Fibroblast of skin of back (primary cell): ENCODE results near the gene CDK5.

Experiments
- DNase-seq: peaks from one replicate; pipeline ENCODE4 v3.0.0-alpha.2; 2013

The CDK5 gene

DNA sequence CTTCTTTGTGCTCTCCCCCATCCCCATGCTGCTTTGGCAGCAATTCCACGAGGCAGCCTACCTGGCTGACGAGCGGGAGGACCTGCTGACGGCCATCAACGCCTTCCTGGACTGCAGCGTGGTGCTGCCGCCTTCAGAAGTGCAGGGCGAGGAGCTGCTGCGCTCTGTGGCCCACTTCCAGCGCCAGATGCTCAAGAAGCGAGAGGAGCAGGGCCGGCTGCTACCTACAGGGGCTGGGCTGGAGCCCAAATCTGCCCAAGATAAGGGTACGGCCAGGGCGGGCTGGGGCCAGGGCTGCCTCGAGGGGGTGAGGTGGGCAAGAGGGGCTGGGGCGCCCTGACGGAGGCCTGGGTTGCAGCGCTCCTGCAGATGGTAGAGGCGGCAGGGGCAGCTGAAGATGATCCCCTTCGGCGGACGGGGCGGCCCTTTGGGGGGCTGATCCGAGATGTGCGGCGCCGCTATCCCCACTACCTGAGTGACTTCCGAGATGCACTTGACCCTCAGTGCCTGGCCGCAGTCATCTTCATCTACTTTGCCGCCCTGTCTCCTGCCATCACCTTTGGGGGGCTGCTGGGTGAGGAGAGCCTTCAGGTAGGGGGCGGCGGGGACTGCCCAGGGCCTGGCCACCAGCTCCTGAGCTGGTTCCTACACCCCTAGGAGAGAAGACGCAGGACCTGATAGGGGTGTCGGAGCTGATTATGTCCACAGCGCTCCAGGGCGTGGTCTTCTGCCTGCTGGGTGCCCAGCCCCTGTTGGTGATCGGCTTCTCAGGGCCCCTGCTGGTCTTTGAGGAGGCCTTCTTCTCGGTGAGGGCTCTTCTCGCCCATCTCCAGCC lies 13.6 kb upstream of the CDK5 start:
- DNase-seq: no peak

DNA sequence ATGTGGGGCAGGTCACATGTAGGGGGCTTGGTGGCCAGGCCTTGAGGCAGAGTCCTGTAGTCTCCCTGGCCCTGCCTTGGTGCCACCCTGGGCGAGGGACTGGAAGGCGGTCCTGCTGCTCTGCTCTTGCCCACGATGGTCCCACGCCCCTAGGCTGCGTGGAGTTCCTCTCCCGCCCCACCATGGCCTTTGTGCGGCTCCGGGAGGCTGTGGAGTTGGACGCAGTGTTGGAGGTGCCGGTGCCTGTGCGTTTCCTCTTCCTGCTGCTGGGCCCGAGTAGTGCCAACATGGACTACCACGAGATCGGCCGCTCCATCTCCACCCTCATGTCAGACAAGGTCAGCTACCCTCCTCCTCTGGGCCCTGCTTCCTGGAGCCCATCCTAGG lies 12.9 kb upstream of the CDK5 start:
- no peak for DNase-seq

DNA sequence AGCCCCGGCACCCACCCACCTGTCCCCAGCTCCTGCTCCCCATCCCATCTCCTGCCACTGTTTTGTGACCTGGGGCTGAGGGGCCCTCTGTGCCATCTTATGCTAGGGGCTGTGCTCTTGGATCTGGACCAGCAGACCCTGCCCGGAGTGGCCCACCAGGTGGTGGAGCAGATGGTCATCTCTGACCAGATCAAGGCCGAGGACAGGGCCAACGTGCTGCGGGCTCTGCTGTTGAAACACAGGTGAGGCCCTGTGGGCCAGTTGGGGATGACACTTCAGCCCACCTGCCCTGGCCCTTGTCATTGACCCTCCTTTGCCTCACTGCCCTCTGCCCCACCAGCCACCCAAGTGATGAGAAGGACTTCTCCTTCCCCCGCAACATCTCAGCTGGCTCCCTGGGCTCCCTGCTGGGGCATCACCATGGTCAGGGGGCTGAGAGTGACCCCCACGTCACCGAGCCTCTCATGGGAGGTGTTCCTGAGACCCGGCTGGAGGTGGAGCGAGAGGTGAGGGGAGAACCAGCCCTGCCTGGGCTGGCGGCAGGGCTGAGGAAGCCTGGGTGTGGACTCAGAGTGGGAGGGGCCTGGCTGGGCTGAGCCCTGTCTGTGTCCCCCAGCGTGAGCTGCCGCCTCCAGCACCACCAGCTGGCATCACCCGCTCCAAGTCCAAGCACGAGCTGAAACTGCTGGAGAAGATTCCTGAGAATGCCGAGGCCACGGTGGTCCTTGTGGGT lies 12.3 kb upstream of the CDK5 start:
- no peak for DNase-seq

DNA sequence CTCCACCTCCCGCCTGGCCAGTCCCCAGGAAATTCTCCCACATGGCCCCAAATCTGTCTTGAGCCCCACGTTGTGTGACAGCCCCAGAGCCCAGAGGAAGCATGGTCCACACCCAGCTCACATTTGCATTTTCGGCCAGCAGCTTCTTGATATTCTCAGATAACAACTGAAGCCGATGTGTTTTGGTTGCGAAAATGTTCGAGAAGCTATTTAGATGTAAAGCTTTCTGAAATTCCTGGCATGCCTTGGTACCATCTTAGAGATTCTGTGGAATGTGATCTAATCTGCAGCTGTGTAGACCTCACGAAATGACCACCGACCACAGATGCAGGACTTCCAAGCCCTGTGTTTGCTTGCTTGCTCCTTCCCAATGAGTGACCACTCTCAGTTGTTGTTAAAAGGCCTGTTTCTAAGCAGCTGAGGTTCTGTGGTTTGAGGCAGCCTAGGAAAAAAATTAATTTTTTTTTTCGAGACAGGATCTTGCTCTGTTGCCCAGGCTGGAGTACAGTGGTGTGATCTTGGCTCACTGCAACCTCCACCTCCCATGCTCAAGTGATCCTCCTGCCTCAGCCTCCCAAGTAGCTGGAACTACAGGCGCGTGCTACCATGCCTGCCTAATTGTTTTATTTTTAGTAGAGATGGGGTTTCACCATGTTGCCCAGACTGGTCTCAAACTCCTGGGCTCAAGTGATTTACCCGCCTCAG lies 10.5 kb upstream of the CDK5 start:
- DNase-seq: peak; percentile 33

DNA sequence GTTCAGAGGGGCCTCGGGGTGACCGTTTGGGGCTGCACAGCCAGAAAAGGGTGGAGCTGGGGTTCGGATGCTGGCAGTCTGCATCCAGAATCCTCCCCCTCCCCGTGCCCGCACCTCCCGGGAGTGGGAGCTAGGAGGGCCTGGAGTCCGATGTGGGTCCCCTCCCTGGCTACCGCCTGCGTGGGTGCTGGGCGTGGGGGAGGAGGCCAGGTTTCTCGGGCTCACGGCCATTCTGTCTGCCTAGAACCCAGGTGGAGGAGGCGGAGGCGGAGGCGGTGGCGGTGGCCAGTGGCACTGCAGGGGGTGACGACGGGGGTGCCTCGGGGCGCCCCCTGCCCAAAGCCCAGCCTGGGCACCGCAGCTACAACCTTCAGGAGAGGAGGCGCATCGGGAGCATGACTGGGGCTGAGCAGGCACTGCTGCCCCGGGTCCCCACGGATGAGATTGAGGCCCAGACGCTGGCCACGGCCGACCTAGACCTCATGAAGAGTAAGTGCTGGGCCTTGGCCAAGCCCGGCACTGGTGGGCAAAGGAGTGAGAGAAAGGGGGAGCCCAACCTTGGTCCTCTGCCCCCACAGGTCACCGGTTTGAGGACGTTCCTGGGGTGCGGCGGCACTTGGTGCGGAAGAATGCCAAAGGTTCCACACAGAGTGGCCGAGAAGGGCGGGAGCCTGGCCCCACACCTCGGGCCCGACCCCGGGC lies 8.7 kb upstream of the CDK5 start:
- DNase-seq: no peak

DNA sequence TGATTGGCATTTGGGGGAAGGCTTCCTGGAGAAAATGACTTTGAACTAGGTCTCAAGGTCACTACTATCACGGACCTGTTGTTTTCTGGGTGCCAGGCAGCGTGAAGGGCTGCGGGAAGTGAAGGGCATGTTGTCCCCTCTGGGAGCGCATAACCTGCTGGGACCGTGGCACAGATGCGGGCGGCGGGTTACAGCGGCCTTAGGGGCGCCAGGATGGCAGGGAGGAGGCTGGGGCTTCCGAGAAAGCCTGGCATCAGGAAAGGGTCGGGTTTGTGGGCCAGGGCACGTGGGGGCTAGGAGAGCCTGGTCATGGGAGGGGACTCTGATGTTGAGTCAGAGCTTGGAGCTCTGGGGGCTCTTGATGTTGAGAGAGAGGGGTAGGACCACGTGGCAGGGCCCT lies 7.8 kb upstream of the CDK5 start:
- DNase-seq: no peak

DNA sequence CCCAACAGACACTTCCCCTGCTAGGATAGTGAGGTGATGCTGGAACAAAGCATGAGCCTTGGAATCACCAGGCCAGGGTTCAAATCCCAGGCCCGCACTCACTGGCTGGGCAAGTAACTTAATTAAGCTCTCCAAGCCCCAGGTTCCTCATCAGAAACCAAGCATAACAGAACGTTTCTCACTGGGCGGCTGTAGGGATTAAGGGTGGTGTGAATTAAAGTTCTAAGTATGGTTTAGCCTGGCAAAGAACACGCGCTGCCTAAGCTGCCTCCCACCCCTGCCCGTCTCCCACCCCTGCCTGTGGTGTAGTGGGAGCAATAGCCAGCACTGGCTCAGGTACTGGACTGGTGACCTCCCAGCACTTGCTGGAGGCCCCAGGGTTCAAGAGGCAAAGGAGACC lies 7.3 kb upstream of the CDK5 start:
- no peak for DNase-seq

DNA sequence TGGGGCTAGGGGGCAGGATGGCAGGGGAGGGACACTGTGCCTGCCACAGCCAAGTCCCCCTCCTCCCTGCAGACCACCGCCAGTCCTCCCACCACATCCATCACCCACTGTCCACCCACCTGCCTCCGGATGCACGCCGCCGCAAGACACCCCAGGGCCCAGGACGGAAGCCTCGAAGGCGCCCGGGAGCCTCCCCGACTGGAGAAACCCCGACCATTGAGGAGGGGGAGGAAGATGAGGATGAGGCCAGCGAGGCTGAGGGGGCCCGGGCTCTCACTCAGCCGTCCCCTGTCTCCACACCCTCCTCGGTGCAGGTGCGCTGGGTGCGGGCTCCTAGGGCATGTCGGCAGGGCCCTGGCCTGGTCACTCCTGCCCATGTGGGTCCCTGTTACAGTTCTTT lies 6.8 kb upstream of the CDK5 start:
- DNase-seq: no peak

DNA sequence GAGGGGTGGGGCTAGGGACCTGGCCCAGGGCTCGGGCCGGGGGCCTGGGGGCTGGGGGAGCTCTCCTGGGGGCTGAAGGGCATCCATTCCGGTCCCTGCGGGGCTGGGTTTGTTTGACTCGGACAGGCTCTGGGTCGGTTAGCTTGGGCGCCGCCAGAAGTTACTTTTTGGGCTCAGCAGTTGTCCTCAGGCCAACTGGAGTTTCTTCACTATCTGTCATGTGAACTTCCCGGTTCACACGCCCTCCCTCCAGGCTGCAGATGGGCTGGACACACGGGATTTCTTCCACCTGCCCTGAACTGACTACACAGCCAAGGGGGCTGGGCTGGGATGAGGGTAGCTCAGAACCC lies 5.5 kb upstream of the CDK5 start:
- no peak for DNase-seq

DNA sequence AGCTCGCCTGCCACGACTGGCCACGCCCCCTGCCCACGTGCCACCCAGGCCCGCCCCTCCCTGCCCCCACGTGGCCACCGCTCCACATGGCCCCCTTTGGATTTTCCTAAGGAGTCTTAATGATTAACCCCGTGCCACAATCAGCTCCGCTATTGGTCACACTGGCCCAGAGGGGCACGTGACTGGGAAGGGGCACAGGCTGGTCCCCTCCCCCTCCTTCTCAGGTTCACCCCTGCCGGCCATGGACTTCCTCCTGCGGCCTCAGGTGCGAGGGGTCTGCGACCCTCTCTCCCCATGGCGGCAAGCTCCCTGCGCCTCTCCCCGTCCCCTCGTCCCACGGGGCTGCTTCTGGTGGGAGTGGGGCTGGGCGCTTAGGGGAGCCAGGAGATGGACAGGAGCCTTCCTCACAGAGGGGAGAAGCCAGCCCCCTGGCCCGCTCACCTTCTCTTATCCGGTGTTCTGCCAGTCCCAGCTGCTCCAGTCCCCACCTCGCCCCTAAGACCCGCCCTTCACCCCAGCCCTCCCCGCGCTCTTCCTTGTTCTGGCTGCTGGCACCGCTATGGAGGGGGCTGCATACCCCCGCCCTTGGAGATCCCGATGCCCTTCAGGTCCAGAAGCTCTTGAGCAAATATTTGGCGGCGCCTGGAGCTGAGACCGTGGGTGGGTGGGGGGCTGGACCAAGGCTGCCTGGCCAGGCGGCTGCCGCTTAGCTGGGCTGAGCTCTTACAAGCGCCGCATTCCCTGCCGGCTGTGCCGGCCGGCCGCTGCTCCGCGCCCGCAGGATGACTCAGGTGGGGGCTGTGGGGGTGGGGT lies 4.9 kb upstream of the CDK5 start:
- DNase-seq: no peak

DNA sequence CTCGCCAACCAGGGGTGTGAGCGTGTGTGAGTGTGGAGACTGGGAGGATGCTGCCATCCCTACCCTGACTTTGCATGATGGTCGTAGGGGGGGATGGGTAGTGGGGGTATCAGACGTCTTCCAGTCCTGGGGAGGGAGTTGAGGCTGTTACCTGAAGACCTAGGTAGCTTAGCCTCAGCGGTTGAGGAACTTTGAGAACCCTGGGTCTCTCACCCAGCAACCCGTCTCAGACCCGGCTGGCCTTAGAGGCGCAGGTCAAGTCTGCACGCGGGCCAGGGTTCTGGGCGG lies 4.4 kb upstream of the CDK5 start:
- DNase-seq: no peak

DNA sequence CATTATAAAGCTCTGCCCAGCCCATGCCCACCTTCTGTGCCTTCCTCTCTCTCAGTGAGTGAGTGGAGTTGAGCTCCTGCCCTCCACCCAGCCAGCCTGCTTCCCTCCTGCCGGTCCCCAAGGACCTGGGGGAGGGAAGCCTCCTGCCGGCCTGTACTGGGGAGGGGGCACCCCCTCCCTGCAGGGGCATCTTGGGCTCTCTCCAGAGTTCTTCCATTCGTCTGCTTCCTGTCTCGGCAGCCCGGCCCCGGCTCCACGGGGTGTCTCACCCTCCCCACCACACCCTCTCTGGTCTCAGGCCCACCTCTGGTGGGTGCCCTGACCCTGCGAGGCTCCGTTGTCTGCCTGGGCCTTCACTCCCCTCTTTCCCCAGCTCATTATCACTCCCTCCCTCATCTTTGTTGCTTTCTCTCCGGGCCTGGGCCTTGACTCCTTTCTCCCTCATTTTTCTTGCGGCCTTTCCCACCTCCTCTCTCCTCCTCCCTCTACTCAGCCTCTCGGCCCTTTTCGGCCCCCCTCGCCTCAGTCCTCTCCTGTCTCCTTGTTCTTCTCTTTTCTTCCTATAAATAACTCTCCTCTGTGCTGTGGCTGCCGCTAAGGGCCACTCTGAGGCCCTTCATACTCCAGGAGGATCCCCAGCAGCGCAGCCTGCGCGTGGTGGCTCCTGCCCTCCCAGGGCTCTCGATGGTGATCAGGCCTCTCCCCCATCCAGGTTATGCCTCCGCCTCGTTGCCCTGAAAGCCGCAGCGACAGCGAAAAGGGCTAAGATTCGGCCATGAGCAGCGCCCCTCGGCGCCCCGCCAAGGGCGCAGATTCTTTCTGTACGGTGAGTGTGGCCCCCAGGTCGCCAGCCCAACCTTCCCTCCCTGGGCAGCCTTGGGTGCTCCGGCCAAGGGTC lies 3.8 kb upstream of the CDK5 start:
- peak; percentile 52 for DNase-seq

DNA sequence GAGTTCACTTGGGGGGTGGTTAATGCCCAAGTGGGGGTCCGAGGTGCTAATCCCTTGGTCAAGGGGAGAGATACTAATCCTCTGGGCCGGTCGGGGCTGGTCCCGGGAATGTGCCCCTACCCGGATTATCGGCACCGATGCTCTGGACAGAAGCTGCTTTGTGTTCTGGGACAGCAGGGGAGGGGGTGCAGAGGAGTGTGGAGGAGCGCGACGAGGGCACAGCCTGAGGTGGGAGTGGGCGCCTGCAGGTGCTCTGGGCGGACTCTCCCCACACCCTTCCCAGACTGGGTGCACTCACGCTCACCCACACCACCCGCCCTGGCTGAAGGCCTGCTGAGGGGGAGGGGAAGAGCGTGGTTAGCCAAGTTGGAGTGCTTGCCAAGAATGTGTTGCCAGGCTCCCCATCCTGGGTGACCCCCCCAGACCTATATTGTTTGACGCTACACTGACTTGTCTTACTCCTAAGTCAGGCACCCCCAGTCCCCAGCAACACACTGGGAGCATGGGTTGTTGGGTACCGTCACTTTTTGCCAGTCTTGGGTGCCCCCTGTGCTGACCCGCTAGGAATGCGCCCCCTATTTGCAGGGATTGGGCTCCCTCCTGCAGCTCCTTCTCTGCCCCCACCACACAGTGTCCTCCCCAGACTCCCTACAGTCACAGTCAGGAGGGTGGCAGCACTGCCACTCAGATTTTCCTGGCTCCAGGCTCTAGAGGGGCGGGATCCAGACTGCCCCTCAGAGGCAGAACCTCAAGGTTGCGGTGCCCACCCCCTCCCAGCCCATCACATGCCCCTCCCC lies 2.9 kb upstream of the CDK5 start:
- DNase-seq: peak; percentile 37

DNA sequence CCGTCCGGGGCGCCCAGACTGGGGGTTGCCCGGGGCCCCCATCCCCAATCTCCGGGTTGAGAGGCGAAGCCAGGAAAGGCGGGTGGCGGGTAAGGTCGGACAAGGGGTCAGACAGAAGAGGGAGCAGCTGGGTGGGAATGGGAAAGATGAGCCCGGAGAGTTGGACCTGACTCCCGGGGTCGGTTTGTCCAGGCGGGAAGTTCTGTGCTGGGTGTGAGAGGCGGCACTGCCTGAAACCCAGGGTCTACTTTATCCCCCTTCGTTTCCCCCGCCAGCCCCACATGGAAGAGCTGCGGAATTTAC lies 2.4 kb upstream of the CDK5 start:
- DNase-seq: no peak

DNA sequence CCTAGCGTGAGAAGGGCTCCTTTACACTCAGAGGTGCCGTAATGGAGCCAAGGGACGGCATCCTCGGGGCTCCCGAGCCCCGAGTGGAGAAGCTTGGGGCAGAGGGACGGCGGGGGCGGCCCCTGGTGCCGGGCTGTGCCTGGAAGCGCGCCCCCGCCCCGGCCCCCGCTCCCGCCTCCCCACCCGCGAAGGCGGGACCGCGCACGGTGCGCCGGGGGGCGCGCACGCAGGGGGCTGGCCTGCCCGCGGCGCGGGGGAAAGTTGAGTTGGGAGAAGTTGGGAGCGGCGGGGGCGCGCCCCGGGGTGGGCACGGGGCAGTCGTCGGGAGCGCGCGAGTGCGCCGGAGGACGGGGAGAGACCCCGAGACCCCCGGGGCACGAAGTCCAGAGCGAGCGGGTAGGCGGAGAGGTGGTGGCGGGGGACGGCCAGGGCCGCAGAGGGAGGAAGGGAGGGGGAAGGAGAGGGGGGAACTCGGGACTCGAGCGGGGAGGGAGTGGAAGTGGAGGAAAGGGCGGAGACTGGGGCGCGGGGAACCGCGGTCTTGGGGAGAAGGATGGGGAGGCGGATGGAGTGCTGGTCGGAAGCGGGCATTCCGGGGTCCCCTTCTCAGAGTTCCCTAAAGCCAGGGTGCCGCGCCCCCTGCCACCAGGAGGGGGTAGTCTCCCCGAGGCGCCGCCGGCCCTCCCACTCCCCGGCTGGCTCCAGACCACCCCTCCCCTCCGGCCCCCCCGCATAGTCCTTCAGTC lies 1.8 kb upstream of the CDK5 start, which contains the start of gene SLC4A2:
Gene SLC4A2 (plus strand): TSS at position 223 of the 746 bp plus-strand sequence. CDS start 2,399 bp downstream, outside the sequence.
- DNase-seq: peak; percentile 80

DNA sequence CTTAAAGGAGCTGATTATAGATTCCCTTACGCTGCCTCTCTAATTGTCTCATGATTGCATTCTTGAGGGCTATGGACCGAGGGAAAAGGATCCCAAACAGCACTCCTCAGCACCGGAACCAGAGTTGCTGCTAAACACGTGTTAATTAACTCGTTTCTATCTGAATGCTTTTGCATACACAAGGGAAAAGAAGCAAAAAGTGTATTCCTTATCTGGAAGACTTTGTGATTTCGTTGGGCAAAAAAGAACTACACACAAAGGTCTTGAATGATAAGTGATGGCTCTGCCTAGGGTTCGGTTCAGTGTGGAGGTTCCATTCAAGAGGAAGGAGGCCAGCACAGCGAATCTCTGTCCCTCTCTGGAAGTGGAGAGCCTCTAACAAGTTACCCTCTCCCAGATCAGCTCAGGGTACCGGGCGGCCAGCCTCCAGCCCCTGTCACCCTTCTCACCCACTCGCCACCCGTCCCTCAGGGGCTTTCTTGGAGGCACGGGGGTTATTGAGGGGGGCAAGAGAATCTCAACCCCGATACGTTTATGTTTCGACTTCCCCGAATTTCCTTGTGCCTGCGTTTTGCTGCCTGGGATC lies 1.2 kb upstream of the CDK5 start:
- no peak for DNase-seq

DNA sequence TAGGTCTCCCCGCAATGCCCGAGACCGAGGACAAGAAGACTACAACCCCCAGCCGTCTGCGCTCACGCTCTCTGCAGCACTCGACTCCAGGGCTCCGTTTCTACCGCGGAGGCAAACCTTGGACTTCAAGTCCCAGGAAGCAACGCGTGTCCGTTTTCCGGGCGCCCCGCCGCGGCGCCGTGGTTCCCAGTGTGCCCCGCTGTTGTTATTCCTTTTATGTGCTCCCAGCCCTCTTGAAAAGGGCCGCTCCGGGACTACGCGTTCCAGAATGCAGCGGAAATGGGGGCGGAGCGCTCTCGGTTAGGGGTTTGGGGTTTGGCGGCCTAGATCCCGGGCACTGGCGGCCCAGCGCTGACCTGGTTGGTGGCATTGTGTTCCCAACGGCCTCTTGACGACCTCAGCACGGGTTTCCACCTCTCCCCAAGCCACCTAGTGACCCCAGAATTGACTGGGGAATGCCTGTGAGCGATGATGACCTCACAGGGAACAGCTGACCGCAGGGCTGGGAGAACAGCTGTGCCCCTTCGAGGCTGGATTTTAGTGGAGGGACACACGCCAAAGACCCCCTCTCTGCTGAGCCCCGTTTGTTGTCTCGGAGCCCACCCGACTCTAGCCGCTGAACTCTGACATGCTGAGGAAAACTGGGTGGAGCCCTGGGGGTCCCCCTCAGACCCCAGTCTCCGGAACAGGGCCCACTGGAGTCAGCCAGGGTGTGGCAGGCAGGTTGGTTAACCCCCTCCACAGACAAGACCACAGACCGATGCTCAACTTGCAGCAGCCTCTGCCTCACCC lies 488 bp upstream of the CDK5 start:
- peak; percentile 100 for DNase-seq
